GM23338 (cell line): ENCODE data around the gene PDE3B.

Experiments used
- CTCF ChIP-seq, 2 experiments: fragments of 200-600 bp in 1 of 2; sonication (generic) in 1 of 2; conservative IDR thresholded peaks; 2 replicates each; pipeline versions ENCODE4 v1.5.1 to v1.6.1; 2016 to 2017; ENCODE audit warnings: antibody characterized with exemption in 2 of 2, low read depth in 2 of 2, mild to moderate bottlenecking in 2 of 2, moderate library complexity in 1 of 2
- ETS1 ChIP-seq: IDR thresholded peaks from 2 replicates; pipeline ENCODE4 v1.6.1; 2016; ENCODE audit warnings: antibody characterized with exemption
- EZH2 ChIP-seq: fragments of 200-600 bp; sonication (generic); IDR thresholded peaks from one replicate; pipeline ENCODE4 v1.8.0; 2017; ENCODE audit warnings: antibody characterized with exemption, mild to moderate bottlenecking, low read depth; ENCODE audit not compliant: unreplicated experiment
- EZH2phosphoT487 ChIP-seq: fragments of 200-600 bp; sonication (generic); IDR thresholded peaks from one replicate; pipeline ENCODE4 v1.8.1; 2018; ENCODE audit warnings: antibody characterized with exemption; ENCODE audit not compliant: unreplicated experiment
- NANOG ChIP-seq: IDR thresholded peaks from 2 replicates; pipeline ENCODE4 v1.6.1; 2016; ENCODE audit warnings: antibody characterized with exemption, borderline replicate concordance
- POLR2AphosphoS5 ChIP-seq: IDR thresholded peaks from 2 replicates; pipeline ENCODE4 v1.6.1; 2016; ENCODE audit warnings: antibody characterized with exemption, low read depth
- REST ChIP-seq: IDR thresholded peaks from one replicate; pipeline ENCODE4 v1.6.1; 2018; ENCODE audit warnings: antibody characterized with exemption; ENCODE audit not compliant: unreplicated experiment
- ZNF331 ChIP-seq: fragments of 250-450 bp; sonication (Bioruptor Pico); IDR thresholded peaks from 2 replicates; pipeline ENCODE4 v1.5.0; 2020; ENCODE audit warnings: low read depth, mild to moderate bottlenecking, moderate library complexity

GRCh38 chr11:14741195-14741594 is 97.6 kb downstream of the PDE3B start:
- no peak for TF ChIP-seq CTCF (conservative IDR thresholded peaks at IDR 0.05; ENCODE audit: low read depth in 2 of 2)
- no peak for TF ChIP-seq ZNF331 (CRISPR knock-in tag)
- no peak for TF ChIP-seq ETS1
- TF ChIP-seq EZH2, result no peak
- no peak for TF ChIP-seq EZH2phosphoT487
- no peak for TF ChIP-seq POLR2AphosphoS5
- TF ChIP-seq NANOG, result no peak
- no peak for TF ChIP-seq REST
